GM12801 (cell line): ENCODE results near the gene HYKK.

Source experiments
- TF ChIP-seq, protein P1 (sequence below): IDR thresholded peaks from one replicate; pipeline ENCODE4 v1.5.1; 2011; ENCODE audit warnings: control low read depth; ENCODE audit not compliant: insufficient read length; ENCODE audit errors: extremely low read depth

Gene HYKK

DNA sequence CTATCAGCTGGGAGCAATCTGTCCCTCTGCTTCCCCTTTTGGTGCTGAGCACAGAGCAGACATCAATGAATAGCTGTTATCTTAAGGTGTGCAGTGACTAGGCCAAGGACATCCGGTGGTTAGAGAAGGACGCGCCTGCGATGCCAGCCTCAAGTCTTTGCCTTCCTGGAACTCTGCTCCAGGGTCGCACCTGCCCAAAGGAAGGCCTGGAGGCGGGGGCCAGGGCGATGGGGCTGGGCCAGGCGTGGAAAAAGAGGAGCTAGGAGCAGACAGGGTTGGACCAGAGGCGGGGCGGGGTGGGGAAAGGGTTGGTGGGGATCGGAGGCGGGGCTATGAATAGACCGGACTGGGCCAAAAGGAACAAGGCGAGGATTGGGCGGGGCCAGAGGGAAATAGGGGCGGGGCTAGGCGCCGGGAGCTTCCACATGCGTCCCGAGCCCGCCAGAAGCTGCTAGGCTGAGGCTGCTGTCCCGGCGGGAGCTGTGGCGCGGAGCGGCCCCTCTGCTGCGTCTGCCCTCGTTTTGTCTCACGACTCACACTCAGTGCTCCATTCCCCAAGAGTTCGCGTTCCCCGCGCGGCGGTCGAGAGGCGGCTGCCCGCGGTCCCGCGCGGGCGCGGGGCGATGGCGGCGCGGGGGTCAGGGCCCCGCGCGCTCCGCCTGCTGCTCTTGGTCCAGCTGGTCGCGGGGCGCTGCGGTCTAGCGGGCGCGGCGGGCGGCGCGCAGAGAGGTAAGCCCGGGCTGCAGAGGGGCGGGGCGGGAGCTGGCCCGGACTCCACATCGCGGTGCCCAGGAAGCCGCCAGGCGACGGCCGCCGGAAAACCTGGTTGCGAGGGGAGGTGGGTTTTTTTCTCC, 57.9 kb downstream of the HYKK start, which contains the start of gene CHRNA5:
Gene CHRNA5, plus strand, starts transcription at position 424 of the 854 bp plus-strand sequence. Its CDS starts 200 bp downstream, at position 624.
- TF ChIP-seq, protein P1, sequence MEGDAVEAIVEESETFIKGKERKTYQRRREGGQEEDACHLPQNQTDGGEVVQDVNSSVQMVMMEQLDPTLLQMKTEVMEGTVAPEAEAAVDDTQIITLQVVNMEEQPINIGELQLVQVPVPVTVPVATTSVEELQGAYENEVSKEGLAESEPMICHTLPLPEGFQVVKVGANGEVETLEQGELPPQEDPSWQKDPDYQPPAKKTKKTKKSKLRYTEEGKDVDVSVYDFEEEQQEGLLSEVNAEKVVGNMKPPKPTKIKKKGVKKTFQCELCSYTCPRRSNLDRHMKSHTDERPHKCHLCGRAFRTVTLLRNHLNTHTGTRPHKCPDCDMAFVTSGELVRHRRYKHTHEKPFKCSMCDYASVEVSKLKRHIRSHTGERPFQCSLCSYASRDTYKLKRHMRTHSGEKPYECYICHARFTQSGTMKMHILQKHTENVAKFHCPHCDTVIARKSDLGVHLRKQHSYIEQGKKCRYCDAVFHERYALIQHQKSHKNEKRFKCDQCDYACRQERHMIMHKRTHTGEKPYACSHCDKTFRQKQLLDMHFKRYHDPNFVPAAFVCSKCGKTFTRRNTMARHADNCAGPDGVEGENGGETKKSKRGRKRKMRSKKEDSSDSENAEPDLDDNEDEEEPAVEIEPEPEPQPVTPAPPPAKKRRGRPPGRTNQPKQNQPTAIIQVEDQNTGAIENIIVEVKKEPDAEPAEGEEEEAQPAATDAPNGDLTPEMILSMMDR: no peak

GRCh38 chr15:78565951-78566774, 58.8 kb downstream of the HYKK start:
- TF ChIP-seq, protein P1: no peak

DNA sequence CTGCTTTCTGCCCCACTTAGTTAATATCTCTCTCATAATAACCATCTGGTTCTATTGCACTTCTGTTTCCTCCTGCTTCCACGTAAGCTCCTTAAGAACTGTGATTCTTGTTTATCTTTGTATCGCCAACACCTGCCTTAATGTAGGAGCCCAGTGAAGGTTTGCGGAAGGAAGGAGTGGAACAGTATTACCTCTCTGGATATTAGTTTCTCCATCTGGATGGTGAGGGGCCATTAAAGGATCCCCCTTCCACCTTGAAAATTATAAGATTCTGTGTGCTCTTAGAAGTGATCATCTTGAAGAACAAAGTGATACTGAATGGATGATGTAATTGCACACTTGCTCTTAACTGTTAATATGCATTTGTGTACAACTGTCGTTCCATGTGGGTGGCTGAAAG, 60.2 kb downstream of the HYKK start:
- TF ChIP-seq, protein P1: no peak

DNA sequence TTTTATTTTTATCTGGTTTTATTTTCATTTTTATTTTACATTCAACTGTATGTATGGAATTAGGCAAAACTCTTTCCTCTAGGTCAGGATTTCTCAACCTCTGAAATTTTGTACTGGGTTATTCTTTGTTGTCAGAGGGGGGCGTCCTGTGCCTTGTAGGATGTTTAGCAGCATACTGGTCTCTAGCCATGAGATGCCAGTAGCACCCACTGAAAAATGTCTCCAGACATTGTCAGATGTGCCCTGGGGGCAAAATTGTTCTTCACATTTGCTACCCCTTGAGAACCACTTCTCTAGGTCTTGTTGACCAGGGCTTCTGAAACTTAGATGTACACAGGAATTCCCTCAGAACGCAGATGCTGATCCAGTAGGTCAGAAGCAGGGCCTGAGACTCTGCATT, 63.3 kb downstream of the HYKK start:
- TF ChIP-seq, protein P1: no peak

GRCh38 chr15:78571382-78571781, 64.0 kb downstream of the HYKK start:
- TF ChIP-seq, protein P1: no peak

DNA sequence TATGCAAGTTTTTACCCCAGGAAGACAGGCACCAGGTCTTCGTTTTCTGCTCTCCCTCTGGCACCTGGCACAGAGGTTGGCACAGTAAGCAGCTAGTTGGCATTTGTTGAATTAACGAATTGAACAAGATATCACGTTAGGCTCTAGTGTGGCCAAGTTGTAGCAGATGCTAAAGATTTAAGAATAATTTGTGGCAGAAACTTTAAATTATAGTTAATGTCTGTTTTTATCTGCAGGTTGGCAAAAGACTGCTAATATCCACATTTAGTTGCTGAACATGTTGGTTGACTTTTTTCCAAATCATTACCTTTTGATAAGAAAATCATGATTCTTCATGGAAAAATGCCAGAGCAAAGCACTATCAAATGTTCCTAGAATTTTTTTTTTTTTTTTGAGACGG, 66.0 kb downstream of the HYKK start:
- TF ChIP-seq, protein P1: no peak

DNA sequence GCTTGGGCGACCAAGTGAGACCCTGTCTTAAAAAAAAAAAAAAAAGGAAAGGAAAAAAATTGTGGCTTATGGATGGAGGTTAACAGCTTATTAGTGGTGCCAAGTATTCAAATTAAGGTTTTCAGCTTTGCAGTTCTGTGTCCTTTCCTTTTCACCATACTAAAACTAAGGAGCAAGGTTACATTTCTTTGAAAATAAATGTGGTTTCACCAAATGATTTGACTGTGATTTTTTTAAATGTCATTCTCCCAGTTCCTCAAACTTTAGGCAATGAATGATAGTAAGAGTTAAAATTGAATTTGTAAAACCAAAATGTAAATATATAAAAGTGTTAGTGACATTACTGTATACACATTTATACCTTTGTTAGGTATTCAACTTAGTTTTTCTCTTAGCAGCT, 67.6 kb downstream of the HYKK start:
- TF ChIP-seq, protein P1: no peak
